Activated B cell treated with CpG ODN at 0.5 μM for 24 hours (primary cell): ENCODE measurements around the gene MOGAT1. TPM values are rescaled to one million over a fixed set of nuclear protein-coding genes. Genes with fewer than 3 reads are reported as not detected.

ENCODE experiments used
- ATAC-seq: fragments of 200-7000 bp; cut with Tn5 transposase; one replicate; pipeline ENCODE4 v1.10.0; 2021; ENCODE audit warnings: low read depth, mild to moderate bottlenecking, moderate library complexity
- CTCF ChIA-PET: fragments of 350-600 bp; sonication (Branson Sonifier 250); formaldehyde crosslinking; loops from one replicate; lab custom pipeline; 2021; ENCODE audit warnings: antibody characterized with exemption; lab: Charles Lee
- POLR2A ChIA-PET: fragments of 350-600 bp; sonication (Branson Sonifier 250); formaldehyde crosslinking; loops from one replicate; lab custom pipeline; 2021; ENCODE audit warnings: antibody characterized with exemption; lab: Charles Lee
- DNase-seq: peaks from one replicate; pipeline ENCODE4 v3.0.0; 2022
- H3K27ac Mint-ChIP-seq: one replicate; pipeline ENCODE4 v1.8.0; 2020; ENCODE audit warnings: mixed read lengths
- H3K27me3 Mint-ChIP-seq: one replicate; pipeline ENCODE4 v1.8.0; 2021; ENCODE audit warnings: mixed read lengths
- H3K36me3 Mint-ChIP-seq: one replicate; pipeline ENCODE4 v1.8.0; 2021; ENCODE audit warnings: low read depth, mixed read lengths
- H3K4me1 Mint-ChIP-seq: one replicate; pipeline ENCODE4 v1.8.0; 2021; ENCODE audit warnings: mixed read lengths
- H3K4me3 Mint-ChIP-seq: one replicate; pipeline ENCODE4 v1.8.0; 2020; ENCODE audit warnings: mild to moderate bottlenecking, mixed read lengths
- H3K9me3 Mint-ChIP-seq: one replicate; pipeline ENCODE4 v1.8.0; 2020; ENCODE audit warnings: mixed read lengths
- intact Hi-C: fragments of 100-400 bp; cut with micrococcal nuclease; formaldehyde crosslinking; loops from one replicate; pipeline ENCODE4 v1.15.1; 2024
- total RNA-seq: library from RNA; stranded (reverse); gene quantifications from 2 replicates; pipeline ENCODE4 v1.2.3, GENCODE V29; 2022
- TF ChIP-seq, protein P1 (sequence below): fragments of 200-600 bp; IDR thresholded peaks from one replicate; pipeline ENCODE4 v1.8.0; 2022; ENCODE audit warnings: antibody characterized with exemption, mild to moderate bottlenecking

MOGAT1 gene
- total RNA-seq, 1 donor from 2014 or later, result not detected

GRCh38 chr2:222655787-222656525, 15.5 kb upstream of the MOGAT1 start, which contains the start of gene FARSB:
FARSB (minus strand) TSS chr2:222656092; CDS start chr2:222656073, 19 bp downstream.
- CTCF ChIA-PET, result interaction anchor here (1.9 kb wide), 1 partner anchor 35 kb away, joined by 6 read pairs; no protein-coding TSS in a partner anchor
- peak within 1 kb of the TSS; percentile 99 for H3K27ac Mint-ChIP-seq
- intact Hi-C loops, result loop anchor here (1.0 to 5.0 kb wide), 7 partner anchors 34 to 1301 kb away; partner anchors contain the start of genes EPHA4, MRPL44 and SGPP2
- ATAC-seq (peak; percentile 93), DNase-seq (peak; percentile 81)
- POLR2A ChIA-PET, result interaction anchor here (0.8 to 1.1 kb wide), 4 partner anchors 51 to 257 kb away, joined by 3 to 10 read pairs (median 6); no protein-coding TSS in a partner anchor
- TF ChIP-seq, protein P1, sequence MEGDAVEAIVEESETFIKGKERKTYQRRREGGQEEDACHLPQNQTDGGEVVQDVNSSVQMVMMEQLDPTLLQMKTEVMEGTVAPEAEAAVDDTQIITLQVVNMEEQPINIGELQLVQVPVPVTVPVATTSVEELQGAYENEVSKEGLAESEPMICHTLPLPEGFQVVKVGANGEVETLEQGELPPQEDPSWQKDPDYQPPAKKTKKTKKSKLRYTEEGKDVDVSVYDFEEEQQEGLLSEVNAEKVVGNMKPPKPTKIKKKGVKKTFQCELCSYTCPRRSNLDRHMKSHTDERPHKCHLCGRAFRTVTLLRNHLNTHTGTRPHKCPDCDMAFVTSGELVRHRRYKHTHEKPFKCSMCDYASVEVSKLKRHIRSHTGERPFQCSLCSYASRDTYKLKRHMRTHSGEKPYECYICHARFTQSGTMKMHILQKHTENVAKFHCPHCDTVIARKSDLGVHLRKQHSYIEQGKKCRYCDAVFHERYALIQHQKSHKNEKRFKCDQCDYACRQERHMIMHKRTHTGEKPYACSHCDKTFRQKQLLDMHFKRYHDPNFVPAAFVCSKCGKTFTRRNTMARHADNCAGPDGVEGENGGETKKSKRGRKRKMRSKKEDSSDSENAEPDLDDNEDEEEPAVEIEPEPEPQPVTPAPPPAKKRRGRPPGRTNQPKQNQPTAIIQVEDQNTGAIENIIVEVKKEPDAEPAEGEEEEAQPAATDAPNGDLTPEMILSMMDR, result no peak
- H3K4me1 Mint-ChIP-seq, result peaks cover 47% of the 10 kb centered on the region
- H3K9me3 Mint-ChIP-seq, result no peaks in the 10 kb centered on the region
- peaks cover 17% of the 10 kb centered on the region for H3K36me3 Mint-ChIP-seq
- peak within 1 kb of the TSS; percentile 97 for H3K4me3 Mint-ChIP-seq
- H3K27me3 Mint-ChIP-seq, result no peaks in the 10 kb centered on the region

DNA sequence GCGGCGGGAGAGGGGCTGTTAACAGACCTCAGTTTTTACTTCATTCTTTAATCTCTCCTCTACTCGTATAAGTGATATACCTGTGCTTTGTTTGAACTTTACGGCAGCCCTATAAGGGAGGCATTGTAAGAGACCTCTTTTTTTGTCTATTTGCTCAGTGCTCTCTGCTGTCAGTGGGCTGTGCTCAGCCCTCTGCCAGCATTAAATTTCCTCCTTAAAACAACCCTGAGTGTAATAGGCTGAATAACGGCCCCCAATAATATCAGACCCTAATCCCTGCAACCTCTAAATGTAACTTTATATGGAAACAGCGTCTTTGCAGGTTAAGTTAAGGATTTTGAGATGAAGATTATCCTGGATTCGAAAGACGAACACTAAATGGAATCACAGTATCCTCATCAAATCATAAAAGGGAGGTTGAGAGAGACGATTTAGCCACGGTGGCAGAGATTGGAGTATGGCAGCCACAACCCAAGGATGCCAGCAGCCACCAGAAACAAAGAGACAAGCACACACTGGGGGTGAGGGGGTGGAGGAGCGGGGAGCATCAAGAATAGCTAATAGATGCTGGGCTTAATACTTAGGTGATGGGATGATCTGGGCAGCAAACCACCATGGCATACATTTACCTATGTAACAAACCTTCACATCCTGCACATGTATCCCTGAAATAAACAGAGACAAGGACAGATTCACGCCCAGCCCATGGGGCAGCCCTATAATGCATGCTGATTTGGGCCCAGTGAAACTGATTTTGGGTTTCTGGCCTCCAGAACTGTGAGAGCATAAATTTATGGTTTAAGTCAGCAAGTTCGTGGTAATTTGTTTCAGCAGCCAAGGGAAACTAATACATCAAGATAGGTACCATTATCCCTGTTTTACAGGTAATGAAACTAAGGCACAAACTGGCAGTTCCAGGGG, 14.7 kb upstream of the MOGAT1 start:
- ChIA-PET POLR2A (interaction anchor here (0.8 kb wide), 3 partner anchors 10 to 256 kb away, joined by 4 to 7 read pairs (median 5); no protein-coding TSS in a partner anchor), CTCF (interaction anchor here (0.5 kb wide), 1 partner anchor 1991 kb away, joined by 3 read pairs; no protein-coding TSS in a partner anchor)
- no peaks in the 10 kb centered on the region for H3K9me3 Mint-ChIP-seq
- peak; percentile 10 for ATAC-seq
- peaks cover 17% of the 10 kb centered on the region for H3K36me3 Mint-ChIP-seq
- no peak for DNase-seq
- peak overlapping the region; percentile 99 for H3K27ac Mint-ChIP-seq
- peak overlapping the region; percentile 97 for H3K4me3 Mint-ChIP-seq
- H3K27me3 Mint-ChIP-seq, result no peaks in the 10 kb centered on the region
- H3K4me1 Mint-ChIP-seq, result peaks cover 47% of the 10 kb centered on the region
- TF ChIP-seq, protein P1, result no peak
- intact Hi-C loops, result loop anchor here (1.0 to 5.0 kb wide), 7 partner anchors 34 to 1301 kb away; partner anchors contain the start of genes EPHA4, MRPL44 and SGPP2

GRCh38 chr2:222663479-222663878, 8.0 kb upstream of the MOGAT1 start:
- TF ChIP-seq, protein P1, result no peak
- no peaks in the 10 kb centered on the region for H3K36me3 Mint-ChIP-seq
- no peak overlapping the region for H3K4me3 Mint-ChIP-seq
- CTCF ChIA-PET, result interaction anchor here (1.7 kb wide), 1 partner anchor 27 kb away, joined by 5 read pairs; no protein-coding TSS in a partner anchor
- DNase-seq (no peak), ATAC-seq (no peak)
- no peaks in the 10 kb centered on the region for H3K9me3 Mint-ChIP-seq
- H3K4me1 Mint-ChIP-seq, result peaks cover 1% of the 10 kb centered on the region
- intact Hi-C loops, result no loop called here
- POLR2A ChIA-PET, result no interaction called here
- H3K27ac Mint-ChIP-seq, result no peak overlapping the region
- H3K27me3 Mint-ChIP-seq, result peaks cover 6% of the 10 kb centered on the region

DNA sequence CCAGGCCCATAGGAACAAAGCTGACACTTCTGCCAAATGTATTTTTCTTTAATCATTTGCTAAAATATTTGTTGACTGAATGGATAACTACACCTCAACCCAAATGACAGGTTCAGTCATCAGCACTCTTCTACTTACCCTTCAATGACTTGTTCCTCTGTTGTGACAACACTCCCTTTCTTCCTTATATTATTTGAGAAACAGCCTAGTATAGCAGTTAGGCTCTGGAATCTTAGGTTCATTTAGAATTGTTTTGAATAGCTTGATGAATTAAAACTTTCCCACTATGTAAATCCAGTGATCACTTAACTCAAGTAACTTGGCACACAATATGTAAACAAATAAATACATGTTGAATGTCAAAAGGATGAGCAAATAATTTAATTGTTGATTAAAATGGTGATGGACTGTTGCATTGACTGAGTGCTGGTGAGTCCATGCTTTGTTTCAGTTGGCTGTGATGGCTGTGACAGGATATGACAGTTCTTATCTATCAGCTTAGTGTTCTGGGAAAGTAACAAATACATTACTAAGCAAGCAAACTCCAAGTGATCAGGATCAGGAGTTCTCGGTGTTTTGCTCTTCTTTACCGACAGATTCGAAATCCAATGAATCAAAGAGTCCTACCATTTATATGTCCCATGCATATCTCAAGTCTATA, 2.8 kb upstream of the MOGAT1 start:
- H3K4me1 Mint-ChIP-seq, result peaks cover 10% of the 10 kb centered on the region
- CTCF ChIA-PET, result no interaction called here
- H3K27me3 Mint-ChIP-seq, result peaks cover 33% of the 10 kb centered on the region
- H3K4me3 Mint-ChIP-seq, result no peak overlapping the region
- ATAC-seq (no peak), DNase-seq (no peak)
- no peaks in the 10 kb centered on the region for H3K36me3 Mint-ChIP-seq
- H3K9me3 Mint-ChIP-seq, result no peaks in the 10 kb centered on the region
- H3K27ac Mint-ChIP-seq, result no peak overlapping the region
- POLR2A ChIA-PET, result interaction anchor here (0.6 kb wide), 1 partner anchor 38 kb away, joined by 4 read pairs; no protein-coding TSS in a partner anchor
- intact Hi-C loops, result no loop called here
- TF ChIP-seq, protein P1, result no peak
